LHCN-M2 (cell line): ENCODE data around the gene CANT1. TPM values are rescaled to one million over a fixed set of nuclear protein-coding genes. Genes with fewer than 3 reads are reported as not detected.
"Not testable (repeated sequence)": the region's sequence is repeated elsewhere in the genome, so short reads cannot be mapped to it uniquely, and the experiment has no call there.

Source experiments
- DNase-seq: peaks from one replicate; pipeline ENCODE4 v3.0.0-alpha.2; 2012; ENCODE audit warnings: low read depth
- total RNA-seq: library from RNA; depleted of rRNA; stranded (reverse); fragments of >200 nt; gene quantifications from 2 replicates; pipeline ENCODE4 v1.2.3, GENCODE V29; 2014

The CANT1 gene
- total RNA-seq, 1 experiment from 2014 or later = 77.2 TPM

DNA sequence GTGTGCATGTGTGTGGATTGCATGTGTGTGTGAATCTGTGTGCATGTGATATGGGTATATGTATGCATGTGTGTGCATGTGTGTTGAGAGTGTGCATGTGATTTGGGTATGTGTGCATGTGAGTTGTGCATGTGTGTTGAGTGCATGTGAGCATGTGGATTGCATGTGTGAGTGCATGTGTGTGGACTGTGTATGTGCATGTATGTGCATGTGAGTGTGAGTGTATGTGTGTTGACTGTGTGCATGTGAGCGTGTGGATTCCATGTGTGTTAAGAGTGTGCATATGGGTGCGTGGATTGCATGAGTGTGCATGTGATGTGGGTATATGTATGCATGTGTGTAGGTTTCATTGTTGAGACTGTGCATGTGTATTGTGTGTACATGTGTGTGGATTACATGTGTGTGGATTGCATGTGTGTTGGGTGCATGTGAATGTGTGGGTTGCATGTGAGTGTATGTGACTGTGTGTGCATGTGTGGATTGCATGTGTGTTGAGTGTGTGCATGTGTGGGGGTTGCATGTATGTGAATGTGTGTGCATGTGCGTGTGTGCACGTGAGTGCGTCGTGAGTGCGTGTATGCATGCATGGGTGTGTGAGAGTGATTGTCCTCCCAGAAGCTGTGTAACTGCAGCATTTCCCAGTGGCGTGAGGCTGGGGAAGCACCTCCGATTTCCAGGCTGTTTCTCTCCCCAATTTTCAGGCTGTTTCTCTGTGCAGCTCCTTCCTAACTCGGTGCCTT is 33.8 kb upstream of the CANT1 start:
- DNase-seq = no peak

DNA sequence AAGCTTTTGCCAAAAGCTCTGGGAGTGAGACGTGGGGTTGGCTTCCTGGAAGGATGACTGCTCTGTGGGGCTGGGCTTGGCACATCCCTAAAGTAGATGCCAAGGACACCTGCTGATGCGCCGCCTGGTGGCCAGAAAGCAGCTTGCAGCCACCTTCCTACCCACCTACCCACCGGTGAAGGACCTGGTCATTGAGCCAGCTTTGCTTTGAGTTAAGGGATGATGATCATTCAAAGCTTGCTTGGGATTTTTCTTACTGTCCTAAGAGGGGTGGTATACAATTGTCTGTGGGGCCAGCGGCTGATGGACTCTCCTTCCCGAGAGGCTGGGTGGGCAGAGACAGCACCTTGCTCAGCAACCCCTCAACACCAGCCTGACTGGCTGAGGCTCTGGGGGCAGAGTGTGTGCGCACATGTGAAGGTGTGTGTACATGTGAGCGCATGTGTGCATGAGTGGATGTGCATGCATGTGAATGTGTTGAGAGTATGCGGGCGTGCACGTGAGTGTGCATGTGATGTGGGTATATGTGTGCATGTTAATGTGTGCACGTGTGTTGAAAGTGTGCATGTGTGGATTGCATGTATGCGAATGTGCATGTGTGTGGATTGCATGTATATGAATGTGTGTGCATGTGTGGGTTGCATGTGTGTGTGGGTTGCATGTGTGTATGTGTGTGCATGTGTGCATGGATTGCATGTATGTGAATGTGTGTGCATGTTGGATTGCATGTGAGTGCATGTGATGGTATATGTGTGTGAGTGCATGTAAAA is 33.0 kb upstream of the CANT1 start:
- peak; percentile 35 for DNase-seq

DNA sequence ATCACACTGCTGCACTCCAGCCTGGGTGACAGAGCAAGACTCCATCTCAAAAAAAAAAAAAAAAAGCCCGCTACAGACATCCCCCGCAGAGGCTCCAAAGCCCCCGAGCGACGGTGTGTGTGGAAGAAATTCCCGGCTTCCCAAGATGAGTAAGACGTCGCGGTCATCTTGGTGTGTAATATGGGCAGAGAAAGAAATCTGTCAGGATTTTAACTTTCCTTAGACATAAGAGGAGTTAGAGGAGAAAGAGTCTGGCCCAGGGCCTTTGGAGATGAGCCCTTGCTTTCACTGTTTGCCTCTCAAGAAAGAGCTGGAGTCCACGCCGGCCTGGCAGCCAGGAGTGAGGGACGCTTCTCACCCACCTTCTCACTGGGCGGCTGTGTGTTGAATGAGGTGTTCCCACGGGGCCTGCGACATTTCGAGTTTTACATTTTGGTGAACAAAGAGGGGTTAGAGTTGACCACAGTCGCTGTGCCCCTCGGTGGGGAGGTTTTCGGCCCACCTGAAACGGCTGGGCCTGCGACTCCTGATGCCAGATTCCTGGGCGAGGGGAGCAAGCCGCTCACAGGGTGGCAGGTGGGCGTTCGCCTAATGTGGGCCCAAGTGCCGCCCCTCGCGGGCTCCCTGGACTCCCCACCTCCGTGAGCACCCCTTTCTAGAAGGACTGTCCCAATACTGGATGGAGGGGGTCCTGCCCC is 32.3 kb upstream of the CANT1 start:
- no peak for DNase-seq

DNA sequence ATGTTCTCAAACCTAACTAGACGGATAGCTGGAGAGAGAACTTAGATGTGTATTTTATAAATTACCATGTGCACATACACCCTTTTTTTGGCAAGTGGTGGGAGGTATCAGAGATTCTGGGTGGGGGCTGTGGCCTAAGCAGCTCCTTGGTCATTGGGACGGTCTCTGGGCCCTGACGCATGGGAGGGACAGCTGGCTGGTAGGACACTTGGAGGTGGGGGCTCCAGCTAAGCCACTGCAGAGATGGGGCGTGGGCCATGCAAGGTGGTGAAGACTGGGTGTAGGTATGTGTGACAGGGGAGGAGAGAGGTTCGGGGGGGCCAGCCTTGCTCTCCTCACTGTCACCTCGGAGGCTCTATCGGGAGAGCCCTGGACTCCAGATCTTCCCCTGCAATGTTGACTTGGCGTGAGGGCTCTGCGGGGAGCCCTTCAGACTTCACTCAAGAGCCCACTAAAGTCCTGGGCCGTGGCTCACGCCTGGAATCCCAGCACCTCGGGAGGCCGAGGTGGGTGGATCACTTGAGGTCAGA is 31.5 kb upstream of the CANT1 start:
- no peak for DNase-seq

DNA sequence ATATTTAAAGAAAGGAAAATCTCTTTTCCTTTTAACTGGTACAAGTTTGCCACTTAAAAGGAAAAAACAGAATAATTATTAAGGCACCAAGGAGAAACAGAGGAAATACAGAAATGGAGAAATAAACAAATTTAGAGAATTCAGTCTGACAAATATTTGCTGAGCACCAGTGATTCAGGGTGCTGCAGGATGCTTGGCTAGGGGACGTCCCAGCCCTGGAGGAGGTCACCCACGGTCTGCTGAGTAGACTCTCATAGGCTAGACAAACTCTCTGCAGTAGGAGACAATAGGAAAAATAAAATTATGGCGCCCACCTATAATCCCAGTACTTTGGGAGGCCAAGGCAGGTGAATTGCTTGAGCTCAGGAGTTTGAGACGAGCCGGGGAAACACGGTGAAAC is 30.3 kb upstream of the CANT1 start:
- DNase-seq = no peak

DNA sequence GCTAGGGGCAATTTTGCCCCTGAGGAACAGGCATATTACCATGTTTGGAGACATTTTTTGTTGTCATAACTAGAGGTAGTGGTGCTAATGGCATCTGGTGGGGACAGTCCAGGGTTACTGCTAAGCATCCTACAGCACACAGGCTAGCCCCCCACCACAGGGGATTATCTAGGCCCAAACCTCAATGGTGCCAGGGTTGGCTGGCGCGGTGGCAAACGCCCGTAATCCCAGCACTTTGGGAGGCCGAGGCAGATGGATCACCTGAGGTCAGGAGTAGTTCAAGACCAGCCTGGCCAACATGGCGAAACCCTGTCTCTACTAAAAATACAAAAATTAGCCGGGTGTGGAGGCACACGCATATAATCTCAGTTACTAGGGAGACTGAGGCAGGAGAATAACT is 29.6 kb upstream of the CANT1 start:
- DNase-seq = no peak

DNA sequence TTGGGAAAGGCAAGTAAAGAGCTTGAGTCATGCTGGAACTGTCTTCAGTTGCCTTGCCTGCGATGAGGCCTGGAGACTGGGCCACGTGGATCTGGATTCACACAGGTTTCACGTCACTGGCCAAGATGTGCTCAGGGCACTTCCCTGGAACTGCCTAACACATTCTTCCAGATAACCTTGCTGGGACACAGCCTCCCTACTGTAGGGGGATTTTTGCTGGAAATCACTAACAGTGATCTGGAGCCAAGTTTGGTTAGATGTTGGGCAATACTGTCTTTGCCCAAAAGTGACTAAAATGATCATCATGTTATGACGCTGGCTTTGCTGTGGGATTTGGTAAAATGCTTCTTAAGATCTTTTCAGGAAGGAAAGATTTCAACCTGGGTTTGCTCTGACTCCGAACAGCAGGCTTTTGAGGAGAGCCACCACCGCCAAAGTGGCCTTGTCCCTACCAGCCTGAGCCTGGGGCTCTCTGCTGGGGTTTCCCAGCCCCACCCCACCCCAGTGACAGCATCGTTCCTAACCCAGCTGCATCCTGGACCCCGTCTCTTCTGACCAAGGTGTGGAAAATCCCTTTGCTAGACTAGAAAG is 29.1 kb upstream of the CANT1 start:
- peak; percentile 84 for DNase-seq

DNA sequence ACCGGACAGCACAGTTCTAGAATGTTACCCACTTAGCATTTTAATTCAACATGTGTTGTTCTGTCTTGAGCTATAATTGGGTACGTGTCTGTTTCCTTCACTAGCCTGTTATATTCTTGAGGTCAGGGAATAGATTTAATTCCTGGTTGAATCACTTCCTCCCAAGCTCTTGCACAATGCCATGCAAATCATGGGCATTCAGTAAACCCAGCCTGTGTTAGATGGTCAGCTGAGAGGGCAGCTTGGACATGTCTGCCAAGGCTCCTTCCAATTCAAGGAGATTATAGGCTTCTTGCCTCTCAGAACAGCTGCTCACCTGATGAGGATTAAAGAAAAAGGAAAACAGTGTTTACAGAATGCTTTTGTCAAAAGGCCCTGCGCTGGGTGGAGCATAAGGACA is 27.0 kb upstream of the CANT1 start:
- peak; percentile 95 for DNase-seq

DNA sequence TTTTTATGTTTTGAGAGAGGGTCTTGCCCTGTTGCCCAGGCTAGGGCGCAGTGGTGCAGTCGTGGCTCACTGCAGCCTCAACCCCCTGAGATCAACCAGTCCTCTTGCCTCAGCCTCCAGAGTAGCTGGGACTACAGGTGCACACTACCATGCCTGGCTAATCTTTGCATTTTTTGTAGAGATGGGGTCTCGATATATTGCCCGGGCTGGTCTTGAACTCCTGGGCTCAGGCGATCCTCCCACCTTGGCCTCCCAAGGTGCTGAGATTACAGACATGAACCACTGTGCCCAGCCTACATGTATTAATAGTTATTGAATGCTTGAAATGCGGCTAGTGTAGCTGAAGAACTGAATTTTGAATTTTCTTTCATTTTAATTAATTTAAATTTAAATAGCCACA is 26.6 kb upstream of the CANT1 start:
- DNase-seq = no peak

DNA sequence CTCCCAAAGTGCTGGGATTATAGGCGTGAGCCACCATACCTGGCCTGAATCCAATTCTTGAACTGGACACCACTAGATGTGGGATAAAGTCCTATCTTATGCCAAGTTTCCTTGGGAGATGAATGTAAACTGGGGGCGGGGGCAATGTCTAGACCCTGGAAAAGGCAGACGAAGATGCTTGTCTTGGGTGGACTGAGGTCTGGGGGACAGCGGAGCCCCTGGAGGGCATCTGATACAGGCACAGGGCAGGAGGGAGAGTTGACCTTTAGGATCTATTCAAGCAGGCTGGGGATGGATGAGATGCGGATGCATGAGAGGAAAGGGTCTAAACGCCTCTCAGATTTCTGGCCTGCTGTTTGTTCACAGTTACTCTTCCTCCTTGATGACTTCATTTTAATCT is 26.1 kb upstream of the CANT1 start:
- no peak for DNase-seq

DNA sequence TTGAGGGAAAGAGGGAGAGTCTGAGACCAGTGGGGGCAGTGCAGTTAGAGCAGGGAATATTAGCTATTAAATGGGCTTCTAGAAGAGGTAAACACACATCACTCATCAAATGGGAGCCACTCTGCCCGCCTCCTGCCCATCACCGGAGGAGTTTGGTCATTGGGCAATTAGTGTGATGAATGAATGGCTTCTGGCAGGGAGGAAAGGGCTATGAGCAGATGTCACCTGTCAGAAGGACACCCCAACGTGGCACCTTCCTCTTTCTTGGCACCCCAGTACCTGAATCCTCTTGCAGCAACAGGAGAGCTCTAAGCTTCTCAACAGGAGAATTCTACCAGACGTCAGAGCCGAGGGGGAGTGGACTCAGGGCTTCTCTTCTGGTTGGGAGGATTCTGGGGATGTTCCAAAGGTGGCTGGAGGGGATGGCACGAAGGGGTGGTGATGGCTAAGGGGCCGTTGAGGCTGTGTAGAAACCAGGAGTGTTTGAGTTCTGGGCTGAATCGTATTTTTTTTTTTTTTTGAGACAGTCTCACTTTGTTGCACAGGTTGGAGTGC is 25.4 kb upstream of the CANT1 start:
- DNase-seq = no peak

DNA sequence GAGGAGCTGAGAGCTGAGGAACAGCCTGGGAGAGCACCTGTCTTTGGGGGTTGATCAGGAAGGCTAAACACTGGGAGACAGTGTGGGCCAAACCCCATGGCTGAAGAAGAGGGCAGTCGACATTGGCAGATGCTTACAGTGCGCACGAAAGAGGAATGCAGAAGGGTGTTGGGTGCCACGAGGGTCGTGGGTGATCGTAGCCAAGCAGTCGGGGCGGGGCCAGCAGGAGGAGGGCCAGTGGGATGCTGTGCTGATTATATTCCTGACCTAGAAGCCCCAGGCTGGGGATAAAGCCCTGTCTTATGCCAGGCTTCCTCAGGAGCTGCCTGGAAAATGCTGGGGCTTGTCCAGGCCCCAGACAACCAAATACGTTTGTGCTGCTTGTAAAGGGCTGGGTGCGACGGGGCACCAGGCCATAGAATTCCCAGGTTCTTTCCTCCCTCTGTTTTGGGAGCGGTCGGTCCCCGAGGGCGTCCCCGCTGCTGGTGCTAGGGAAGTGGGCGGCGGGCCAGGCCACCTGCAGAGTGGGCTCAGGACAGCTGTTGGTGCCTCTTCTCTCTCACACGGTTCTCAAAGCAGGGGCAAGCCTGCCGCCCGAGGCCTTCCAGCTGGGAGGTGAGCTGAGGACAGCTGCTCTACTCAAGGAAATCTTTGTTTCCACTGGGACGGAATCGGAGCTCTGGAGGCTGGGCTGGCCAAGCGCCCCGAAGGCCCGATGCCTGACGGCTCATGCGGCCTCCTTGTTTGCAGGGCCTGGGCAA is 24.4 kb upstream of the CANT1 start:
- no peak for DNase-seq

DNA sequence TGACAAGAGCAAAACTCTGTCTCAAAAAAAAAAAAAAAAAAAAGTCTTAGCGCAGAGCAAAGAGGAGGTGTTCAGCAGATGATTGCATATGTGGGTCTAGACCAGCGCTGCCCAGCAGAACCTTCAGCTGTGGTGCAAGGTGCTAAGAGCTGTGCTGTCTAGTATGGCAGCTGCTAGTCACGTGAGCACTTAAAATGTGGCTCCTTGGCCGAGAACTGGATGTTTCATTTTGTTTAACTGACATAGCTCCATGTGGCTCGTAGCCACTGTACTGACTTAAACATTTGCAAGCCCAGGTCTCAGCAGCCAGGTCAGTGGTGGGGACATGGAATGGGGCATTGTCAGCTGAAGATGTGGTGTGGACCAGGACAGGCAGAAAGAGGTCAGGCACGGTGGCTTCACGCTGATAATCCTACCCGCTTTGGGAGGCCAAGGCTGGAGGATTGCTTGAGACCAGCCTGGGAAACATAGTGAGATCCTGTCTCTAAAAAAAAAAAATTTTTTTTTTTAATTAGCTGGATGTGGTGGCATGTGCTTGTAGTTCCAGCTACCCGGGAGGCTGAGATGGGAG is 23.6 kb upstream of the CANT1 start:
- no peak for DNase-seq

DNA sequence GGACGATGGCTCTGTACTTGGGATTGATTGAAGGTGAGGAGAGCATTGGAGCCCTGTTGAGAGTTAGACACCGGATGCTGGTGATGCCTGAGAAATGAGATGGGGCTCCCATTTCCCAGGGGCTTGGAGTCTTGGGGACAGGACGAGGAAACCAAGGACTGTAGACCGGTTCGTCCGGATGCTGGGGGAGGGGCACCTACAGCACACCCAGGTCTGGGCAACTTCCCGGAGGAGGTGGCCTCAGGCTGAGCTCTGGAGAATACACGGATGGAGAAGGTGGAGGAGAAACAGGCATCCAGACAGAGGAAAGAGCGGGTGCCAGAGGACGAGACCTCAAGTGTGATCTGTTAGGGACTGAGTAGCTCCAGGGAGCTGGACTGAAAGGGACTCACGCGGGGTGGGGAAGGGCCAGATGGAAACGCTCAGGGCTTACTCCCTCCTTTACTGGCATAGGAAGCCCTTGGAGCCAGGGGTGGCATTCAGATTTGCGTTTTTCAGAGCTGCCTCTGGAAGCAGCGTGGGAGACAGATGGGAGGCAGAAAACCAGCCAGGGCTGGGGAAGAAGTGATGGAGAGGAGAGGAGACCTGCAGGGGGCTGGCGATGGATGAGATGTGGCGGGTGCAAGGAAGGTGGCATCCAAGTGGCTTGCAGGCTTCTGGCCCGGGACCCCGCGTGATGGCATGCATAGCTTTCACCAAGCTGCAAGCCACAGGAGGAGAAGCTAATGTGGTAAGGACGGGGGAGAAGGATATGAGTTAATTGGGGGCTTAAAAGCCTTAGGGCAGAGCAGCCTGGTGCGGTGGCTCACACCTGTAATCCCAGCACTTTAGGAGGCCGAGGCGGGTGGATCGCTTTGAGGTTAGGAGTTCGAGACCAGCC is 22.7 kb upstream of the CANT1 start:
- no peak for DNase-seq

DNA sequence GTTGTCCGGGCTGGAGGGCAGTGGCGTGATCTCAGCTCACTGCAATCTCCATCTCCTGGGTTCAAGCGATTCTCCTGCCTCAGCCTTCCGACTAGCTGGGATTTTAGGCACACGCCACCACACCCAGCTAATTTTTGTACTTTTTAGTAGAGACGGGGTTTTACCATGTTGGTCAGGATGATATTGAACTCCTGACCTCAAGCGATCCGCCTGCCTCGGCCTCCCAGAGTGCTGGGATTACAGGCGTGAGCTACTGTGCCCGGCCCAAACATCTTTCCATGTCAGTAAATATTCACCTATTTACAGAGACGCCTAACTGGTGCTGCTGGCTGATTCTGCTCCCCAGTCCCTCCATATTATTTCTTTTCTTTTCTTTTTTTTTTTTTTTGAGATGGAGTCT is 21.1 kb upstream of the CANT1 start:
- DNase-seq = not testable (repeated sequence)

DNA sequence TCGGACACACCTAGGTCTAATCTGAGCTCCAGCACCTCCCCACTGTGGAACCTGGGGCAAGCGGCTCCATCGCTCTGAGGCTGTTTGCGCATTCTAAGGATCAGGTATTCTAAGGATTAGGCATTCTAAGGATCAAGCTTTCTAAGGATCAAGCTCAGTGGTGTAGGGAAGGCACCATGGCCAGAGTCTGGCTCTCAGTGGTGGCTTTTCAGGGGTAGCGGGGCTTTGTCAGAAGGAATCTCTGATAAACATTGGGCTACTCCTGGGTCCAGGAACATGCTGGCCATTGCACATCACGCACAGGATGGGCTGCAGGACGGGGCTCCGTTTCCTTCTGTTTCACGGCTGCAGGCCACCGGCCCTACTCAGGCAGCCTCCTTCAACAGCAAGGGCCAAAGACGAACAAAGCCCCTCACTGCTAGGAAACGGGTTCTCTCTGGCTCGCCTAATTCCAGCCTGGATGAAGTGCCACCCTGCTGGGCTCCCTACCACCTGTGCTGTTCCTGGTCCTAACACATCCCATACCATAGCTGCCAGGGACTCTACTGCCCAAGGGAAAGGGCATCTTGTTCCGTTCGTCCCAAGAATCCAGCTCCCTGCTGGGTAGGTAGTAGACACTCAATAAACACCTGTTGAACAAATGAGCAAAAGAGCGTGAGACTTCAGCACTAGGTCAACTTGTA is 19.9 kb upstream of the CANT1 start:
- no peak for DNase-seq

DNA sequence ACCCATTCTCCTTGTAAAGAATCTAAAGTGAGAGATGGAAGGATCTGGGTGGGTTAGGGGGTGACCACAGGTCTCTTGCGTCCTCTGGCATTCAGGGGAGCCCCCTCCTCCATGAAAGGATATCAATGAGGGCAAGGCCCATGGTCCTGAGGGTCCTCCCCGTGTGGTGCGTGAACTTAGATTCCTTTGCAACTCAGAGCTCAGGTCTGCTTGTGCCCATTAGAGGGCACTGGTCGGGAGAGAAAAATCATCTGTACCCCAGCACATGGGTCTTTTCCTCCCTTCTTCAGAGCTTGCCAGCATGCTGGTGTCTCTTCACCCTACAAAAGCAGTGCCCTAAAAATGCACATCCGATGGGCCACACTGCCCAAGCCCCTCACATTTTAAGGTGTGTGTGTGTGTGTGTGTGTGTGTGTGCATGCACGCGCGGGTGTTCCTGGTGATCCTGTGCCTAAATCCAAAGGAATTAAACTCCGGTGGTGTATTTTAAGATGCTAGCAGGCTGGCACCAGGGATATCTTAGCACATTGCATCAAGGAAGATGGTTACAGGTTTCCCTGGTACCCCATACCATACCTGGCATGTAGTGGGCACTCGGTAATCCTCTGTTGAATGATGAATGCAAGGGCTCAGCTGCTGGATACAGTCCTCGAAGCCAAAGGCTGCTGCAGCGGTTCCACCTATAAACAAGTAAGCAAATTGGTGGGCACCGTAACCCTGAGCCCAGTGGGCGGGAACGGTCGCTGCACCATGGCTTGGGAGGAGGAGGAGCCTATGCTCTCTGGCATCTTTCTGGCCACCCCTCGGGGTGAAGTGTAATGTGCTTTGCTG is 19.1 kb upstream of the CANT1 start:
- no peak for DNase-seq

DNA sequence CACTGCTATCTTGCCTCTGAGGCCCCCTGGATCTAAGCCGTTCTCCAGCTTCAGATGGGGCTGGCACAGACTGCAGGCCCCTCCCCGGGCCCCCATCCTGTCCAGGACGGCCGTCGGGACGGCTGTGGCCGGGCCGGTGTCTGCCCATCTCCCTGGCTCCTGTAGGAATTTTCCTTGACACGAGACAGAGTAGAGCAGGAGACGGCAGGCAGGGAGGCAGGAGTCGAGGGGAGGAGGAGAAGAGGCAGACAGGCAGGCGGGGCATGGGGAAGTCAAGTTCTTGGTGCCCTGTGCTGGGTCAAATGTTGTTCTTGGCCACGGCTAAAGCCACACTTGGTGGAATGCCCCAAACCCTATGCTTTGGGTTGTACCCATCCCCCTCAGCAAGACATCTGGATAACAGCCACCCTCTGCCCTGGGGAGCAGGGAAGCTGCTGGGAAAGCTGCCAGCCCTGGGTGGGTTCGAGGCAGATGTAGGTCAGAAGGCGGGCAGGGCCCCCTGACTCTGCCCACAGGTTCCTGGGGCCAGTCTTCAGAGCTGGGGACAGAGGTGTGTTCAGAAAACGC is 18.4 kb upstream of the CANT1 start:
- DNase-seq = peak; percentile 81
